ENCODE measurements around the gene AMIGO2.

AMIGO2 gene

GRCh38 chr12:47110718-47111391, 31.1 kb upstream of the AMIGO2 start (continued):
- no peak for TF ChIP-seq ZNF362 (tag by site-specific recombination; IDR thresholded peaks at IDR 0.05)
- TF ChIP-seq ZNF501 (tag by site-specific recombination; IDR thresholded peaks at IDR 0.05): no peak
- TF ChIP-seq ZNF837 (tag by site-specific recombination; IDR thresholded peaks at IDR 0.05): no peak
- no peak for TF ChIP-seq ZSCAN23 (tag by site-specific recombination; IDR thresholded peaks at IDR 0.05)
- TF ChIP-seq REST (tag by site-specific recombination; IDR thresholded peaks at IDR 0.05): no peak
- no peak for TF ChIP-seq KLF10 (tag by site-specific recombination; IDR thresholded peaks at IDR 0.05)
- no peak for TF ChIP-seq ZNF571 (tag by site-specific recombination; IDR thresholded peaks at IDR 0.05)

- no peak overlapping the region for H3K4me3 ChIP-seq (ENCODE audit: low read depth, low read length)
- TF ChIP-seq PRDM2 (tag by site-specific recombination; IDR thresholded peaks at IDR 0.05; ENCODE audit: borderline replicate concordance) (no peak), ZNF704 (tag by site-specific recombination; IDR thresholded peaks at IDR 0.05) (no peak), GFI1B (tag by site-specific recombination; IDR thresholded peaks at IDR 0.05) (no peak), ZSCAN5A (tag by site-specific recombination; IDR thresholded peaks at IDR 0.05) (no peak), YY2 (tag by site-specific recombination; IDR thresholded peaks at IDR 0.05) (no peak), ZNF701 (tag by site-specific recombination; IDR thresholded peaks at IDR 0.05) (no peak)
- POLR2A ChIA-PET: no interaction called here
- no peak overlapping the region for H3K27ac ChIP-seq (ENCODE audit: extremely low read depth, low read depth, low read length)
- CTCF ChIA-PET: interaction anchor here (0.6 kb wide), 1 partner anchor 76 kb away, joined by 4 read pairs; no protein-coding TSS in a partner anchor
- no peaks in the 10 kb centered on the region; the same call in 1 of the 2 replicates for H3K4me1 ChIP-seq (ENCODE audit: control insufficient read depth, insufficient read depth, low read length)
- H3K36me3 ChIP-seq (ENCODE audit: control insufficient read depth in 2 of 2, insufficient read depth in 1 of 2, low read length in 2 of 2): no peaks in the 10 kb centered on the region
- H3K9me3 ChIP-seq (ENCODE audit: control insufficient read depth, insufficient read depth, low read depth, low read length): no peaks in the 10 kb centered on the region
Observed at GRCh38 chr12:47110011-47110541, 30.3 kb upstream of the AMIGO2 start.

All from HEK293 (cell line).